GM18517 (cell line): ENCODE measurements around the gene CFAP45.

Experiments used
- ATAC-seq: cut with Tn5 transposase; IDR thresholded peaks from one replicate; pipeline ENCODE4 v1.9.1; 2021; ENCODE audit warnings: mild to moderate bottlenecking, moderate library complexity; ENCODE audit not compliant: unreplicated experiment

The CFAP45 gene

DNA sequence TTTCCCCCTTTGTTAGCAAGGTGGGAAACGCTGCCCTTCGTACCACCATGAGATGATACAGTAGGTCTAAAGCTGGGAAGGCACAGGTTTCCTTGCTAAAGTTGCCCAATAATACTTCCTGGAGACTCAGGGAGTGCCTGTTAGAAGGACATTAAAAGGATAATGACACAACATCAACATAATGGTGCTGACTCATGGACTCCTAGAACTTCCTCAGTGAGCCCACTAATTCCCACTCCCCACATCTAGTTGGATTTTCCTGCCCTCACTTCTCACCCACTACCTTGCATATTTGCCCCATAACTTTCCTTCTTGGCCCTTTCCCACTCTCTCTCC is 17.5 kb downstream of the CFAP45 start:
- no peak for ATAC-seq

DNA sequence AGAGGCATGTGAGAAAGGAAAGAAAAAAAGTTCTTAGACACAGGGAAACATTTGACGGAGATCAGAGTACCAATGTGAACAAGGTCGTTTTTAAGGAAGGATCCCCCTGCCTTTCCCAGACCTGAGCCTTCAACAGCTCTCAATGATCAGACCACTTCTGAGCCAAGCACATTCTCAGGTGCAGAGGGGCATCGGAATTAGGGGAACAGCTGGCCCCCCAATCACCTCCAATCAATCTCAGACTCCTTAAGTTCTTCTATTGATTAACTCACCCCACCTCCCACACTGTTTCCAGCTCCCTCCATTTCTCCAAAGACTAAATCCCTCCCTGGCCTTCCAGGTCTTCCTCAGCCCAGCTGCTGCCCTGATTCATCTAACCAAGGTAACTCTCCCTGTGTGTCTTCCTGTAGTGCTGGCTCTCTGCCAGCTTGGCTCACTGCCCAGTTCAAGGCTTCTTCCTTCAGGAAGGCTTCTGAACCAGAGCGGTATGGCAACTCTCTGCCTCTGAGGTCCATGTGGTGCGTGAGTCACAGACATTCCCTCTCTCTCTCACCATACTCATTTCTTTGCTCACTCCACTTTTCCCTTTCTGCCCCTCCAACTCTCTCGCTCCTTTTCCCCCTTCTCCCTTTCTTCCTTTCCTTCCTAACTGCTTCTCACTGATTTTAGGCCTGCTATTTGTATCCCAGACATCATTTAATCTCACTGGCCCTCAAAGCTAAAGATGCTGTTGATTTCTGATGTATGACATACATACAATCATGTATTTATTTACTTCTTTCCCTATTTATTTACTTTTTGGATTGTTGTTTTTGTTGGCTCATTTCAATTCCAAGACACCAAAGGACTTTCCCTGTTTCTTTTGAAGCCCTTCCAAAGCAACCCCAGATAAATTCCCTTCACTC is 18.1 kb downstream of the CFAP45 start:
- ATAC-seq = no peak

DNA sequence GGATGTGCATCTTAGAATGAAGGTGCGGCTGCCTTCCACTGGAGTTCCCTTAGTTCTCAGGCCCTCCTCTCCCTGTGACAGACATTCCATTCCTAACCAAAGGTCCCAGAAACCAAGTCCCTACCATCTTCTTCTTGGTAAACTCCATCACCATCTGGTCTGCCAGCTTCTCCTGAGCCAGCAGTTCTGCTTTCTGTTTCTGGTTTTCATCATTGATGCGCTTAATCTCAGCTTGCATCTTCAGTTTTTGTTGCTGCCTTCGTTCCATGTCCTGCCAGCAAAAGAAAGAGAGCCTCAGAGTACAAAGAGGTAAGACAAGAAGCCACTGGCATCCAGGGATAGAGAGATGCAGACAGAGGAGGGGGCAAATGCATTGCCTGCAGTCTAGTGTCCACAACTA is 19.5 kb downstream of the CFAP45 start:
- ATAC-seq = no peak

DNA sequence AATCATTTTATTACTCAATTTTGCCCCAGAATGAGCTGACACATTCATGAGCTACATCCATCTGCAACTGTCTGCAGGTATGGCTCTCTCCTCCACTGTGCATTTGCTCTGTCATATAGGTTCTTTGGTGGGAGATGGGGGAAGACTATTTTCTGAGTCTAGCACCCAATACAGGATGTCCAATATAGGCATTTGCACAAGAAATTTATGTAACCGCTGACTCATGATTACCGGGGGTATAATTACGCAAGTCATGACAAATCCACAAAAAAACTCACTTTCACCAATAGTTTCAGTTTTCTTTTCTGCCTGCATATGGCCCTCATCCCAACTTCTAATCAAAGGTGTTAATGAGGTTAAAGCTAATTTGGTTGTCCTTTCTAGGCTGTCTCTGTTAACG is 20.0 kb downstream of the CFAP45 start:
- ATAC-seq = no peak

DNA sequence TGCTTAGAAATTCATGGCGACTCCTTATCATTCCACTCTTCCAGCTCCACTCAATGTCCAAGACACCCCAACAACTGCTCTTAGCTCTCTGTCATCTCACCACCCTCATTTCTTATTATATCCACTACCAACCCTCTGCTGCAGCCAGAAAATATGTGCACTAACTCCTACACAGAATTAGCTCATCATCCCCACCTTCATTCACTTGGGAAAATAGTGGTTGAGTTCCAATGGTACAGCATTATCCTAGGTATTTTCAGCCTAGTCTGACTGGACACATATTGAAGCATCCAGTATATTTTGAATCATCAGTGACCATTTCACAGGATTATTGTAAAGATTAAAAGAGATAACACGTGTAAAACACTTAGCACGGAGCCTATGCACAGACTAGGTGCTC is 20.8 kb downstream of the CFAP45 start:
- ATAC-seq = no peak

DNA sequence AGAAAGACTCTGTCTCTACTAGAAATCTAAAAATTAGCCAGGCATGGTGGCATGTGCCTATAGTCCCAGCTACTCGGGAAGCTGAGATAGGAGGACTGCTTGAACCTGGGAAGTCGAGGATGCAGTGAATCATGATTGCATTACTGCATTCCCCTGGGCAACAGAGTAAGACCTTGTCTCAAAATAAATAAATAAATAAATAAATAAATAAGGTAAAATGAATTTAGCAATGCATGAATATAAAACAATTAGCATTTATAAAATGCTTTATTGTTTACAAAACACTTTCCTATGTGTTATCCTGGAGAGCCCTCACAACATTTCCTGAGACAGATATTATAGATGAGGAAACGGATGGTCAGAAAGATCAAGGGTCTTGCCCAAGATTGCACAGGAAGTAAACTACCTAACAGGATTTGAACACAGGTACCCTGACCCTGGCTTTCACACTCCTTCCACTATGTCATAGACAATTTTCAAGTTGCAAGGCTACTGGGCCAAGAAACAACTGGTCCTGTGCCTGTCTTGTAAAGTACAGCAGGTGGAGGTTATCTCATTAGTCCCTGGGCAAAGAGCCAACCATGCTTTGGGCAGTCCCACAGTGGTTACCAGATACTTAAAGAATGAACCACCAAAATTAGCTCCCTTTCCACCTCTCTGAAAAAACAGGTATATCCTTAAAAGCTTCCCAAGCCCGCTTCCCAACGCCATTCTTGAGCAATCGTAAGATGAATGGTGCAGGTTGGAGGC is 22.1 kb downstream of the CFAP45 start:
- no peak for ATAC-seq

DNA sequence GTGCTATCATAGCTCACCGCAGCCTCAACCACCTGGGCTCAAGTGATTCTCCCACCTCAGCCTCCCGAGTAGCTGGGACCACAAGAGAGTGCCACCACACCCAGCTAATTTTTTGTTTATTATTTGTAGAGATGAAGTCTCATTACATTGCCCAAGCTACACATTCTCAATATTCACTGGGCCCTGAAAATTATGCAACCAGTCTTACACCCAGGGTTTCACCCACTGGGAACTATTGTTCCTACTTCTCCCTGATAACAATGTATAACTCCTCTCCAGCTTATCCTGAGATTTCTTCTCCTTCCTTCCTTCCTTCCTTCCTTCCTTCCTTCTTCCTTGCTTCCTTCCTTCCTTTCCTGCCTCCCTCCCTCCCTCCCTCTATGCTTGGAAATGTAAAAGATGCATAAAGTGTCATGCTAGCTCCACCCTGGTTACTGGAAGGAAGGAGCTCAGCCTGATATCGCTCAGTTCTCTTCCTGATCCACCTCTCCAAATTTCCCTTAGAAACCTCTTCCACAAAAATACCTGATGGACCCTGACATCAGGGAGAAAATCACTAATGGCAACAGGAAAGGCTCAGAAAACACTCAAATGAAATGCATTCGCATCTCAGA is 26.3 kb downstream of the CFAP45 start:
- ATAC-seq = no peak

DNA sequence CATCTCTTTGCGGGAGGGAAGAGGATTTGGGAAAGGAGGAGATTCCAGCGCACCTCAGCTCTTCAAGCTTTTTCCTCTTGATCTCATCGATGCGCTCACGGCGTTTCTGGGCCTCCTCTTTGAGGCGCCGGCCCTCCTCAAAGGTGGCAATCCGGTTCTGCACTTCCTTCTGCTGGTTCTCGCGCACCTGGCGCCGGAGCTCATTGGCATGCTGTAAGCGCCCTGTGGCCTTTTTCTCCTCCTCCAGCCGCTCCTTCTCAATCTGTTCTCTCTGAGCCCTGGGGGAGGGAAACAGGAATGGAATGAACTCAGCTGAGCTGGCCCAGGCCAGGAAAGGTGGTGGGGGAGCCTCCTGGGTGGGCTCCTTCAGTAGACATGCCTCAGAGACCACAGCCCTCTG is 27.1 kb downstream of the CFAP45 start:
- no peak for ATAC-seq

DNA sequence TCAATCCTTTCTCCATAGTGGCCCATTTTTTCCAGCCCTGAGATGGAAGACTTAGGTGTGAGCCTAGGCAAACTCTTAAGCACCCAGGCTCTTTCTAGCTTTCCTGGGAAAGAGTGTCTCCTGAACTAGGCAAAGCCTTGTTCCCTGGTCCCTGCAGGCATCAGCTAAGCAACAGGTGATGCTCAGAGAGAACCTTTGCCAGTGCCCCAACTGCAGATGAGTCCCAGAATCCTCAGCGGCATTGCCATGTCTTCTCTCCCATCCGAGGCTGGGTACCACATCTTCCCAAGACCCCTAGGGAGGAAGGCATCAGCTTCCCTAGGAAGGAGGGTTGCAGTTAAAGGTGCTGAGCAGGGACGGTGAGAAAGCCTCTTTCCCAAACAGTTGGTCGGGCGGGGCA is 29.3 kb downstream of the CFAP45 start:
- ATAC-seq = no peak

DNA sequence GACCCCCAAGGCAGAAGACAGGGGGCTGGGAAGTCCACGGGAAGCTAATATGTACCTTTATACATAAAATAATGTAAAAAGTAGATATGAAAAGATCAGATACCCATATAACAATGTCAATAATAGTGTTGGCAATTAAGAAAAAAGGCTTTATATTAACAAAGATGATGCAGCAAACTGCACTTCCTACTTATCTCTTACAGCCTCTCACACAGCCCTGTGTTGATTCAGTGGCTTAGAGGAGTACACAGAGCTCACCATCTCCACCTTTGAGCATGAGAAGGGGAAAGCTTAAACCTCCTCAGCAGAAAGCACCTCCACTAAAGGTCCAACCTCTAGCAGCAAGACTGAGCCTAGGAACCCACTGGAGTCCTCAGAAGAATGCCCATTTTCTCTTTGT is 30.4 kb downstream of the CFAP45 start:
- no peak for ATAC-seq

DNA sequence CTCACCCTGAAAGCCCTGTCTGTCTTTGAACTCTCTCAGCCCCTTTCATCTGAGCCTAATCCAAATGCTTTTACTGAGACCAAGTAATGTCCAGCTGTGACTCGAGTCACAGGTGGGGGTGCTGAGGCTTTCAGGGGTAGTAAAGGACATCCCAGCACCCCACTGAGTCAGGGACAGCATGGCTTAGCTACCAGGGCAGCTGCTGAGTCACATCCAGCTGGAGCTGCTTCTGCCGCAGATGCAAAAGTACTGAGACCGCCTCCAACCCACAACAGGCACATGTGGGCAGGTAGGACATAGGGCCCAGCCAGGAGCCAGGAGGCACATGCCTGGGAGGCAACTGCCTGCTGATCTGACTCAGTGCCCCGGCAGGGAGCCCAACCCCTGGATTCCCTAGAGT is 30.8 kb downstream of the CFAP45 start:
- no peak for ATAC-seq

DNA sequence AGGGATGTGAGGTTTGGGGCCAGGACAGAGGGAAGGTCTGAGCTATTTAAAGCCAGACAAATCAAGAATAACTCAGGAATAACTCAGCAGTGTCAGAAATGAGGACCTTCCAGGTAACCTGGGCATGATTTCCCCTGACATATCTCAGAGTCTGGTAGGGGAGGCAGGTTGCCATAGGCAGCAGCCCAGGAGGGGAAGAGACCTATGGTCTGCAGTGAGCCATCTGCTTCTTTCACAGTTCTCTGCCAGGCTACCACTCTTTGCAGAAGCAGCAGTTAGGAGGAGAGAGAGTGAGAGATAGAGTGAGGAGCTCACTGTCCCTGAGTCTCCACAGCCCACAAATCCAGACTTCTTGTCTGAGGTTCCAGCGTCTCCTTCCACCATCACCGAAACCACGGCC is 31.2 kb downstream of the CFAP45 start:
- no peak for ATAC-seq

DNA sequence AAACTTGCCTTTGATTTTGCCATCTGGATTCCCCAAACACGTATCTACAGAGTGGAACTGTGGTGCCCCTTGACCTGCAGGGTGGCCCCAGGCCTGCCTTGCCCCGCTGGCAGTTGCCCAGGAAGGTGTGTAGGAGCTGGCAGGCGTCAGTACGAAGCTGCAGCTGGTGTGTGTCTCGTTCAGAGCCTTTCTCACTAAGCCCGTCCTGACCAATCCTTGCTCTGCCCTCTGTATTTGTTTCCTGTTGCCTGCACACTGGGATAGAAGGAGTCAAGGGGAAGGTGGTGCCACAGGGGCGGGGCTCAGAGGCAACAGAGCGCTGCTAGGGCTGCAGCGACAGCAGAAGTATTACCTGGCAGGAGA is 32.3 kb downstream of the CFAP45 start:
- ATAC-seq = no peak

DNA sequence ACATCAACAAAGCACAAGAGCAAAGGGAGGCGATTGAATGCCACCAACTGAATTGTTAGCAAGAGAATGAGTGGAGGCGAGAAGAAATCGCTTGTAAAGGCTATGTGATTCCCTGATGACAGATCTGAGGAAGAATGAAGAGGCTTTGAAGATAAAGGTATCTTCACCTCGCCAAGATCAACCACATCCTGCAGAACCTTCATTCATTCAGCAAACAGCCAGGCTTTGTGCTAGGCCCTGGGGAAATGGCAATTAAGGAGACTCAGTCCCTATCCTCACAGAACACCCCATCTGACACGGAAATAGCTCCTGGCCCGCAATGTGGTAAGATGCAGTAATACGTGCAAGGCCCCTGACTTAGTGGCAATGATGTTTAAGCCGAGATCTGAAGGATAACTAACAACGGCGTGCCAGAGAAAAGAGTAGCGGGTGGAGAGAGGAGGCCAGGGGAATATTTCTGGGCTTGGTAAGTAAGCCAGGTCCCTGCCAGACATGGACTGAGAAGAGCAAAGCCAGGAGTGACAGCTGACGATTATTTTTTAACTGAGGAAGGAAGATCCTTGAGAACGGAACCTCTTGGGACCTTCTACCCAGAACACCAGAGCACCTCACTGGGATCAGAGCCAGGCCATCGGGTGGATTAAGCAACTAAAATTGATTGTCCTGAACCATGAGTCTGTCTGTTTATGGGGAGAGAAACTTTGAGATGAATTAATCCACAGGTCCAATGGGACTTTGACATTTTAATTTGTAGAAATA is 32.9 kb downstream of the CFAP45 start:
- no peak for ATAC-seq

DNA sequence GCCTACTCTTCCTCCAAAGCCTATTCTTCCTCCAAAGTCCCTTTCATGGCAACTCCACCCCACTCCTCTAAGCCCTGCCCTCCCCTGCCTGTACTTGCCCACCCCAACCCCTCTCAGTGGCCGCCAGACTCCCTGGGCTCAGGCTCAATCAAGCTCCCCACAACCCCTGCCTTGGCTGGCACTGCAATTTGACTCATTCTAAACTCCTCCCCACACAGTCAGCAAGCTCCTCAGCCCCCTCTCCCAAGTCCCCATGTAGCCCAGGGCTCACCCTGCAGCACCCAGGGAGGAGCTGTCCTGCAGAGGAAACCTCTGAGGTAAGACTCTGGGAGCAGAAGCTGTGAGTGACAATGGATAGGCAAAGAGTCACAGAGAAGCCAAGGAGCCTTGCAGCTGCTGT is 33.9 kb downstream of the CFAP45 start:
- ATAC-seq = no peak

DNA sequence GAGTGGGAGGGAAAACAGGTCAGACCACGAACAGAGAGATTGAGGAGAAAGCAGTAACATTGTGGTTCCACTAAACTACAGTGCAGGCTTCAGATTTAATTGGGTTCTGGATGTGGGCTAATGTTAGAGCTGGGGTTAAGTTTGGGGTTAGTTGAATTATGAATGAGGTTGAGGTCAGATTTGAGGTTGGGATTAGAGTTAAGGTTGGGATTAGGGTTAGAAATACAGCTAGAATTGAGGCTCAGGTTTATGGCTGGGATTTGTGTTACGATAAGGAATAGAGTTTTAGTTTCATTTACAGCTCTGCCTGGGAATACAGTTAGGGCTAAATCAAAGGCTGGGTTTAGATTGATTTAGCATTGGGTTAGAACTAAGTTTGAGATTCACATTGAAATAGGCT is 35.7 kb downstream of the CFAP45 start:
- no peak for ATAC-seq

DNA sequence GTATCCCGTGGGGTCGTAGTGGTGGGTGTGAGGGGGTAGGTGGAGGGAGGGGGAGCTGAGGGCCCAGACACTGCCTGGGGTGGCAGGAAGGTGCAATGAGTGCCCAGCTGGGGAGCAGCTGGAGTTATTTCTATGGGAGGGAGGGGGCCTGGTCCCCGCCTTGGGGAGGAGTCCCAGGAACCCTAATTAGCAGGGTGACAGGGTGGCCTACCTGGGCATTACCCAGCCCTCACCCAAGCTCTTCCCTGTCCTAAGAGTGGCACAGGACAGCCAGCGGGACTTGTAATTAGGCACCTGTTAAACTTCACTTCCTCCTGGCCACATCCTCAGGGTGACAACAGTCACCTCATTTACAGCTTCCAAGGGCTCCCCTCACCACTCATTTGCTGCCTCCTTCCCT is 37.4 kb downstream of the CFAP45 start, which contains the start of gene VSIG8:
TSS of gene VSIG8 (minus strand) at position 101 of the 400 bp plus-strand sequence. CDS start 136 bp downstream, outside the sequence.
- no peak for ATAC-seq

DNA sequence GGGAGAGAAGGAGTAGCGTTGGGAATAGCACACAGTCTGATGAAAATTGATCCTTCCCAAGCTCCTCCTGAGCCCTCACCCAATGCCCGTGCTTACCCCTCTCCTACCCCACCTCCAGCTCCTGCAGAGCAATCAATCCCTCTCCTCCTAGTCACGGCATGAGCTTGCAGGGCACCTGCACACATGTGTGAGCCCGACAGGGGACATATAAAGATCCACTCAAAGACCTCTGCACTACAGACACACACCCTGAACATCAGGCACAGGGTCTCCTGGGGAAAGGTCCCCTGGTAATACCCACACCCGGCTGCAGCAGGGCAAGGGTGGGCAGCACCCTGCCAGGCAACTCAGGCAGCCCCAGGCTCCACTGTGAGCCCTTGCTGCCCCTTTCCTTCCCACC is 37.9 kb downstream of the CFAP45 start:
- no peak for ATAC-seq

DNA sequence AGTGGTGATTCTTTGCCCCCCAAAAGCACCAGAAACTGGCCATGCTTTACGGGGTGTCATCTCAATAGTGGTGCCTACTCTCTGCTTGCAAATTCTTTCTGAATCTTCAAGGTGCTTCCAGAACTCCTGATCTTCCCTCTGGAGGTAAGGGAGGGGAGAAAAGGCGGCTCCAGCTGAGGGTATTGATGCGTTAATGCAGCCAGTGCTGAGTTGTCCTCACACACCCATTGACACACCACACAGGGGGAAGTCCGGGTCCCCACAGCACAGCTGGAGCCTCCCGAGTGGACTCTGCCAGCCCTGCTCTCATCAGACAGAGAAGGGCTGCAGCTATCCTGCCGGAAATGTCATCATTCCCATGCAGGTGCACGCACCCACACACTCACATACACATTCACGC is 38.7 kb downstream of the CFAP45 start:
- ATAC-seq = no peak

DNA sequence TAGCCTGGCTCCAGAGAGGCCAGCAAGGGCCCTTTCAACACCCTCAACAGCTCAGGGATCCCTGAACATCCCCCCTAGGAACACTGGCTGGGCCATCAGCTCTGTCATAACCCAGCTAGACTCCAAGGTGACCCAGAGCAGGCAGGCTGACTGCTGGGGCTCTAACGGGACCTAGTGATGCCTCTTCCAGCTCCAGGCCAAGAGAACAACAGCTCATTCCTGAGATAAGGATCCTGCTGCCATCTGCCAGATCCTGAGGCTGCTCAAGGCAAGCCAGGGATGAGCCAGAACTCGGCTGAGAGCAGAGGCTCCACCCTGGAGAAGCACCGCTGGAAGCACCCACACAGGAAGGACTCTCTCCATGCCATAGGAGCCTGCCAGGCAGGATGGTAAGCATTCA is 39.5 kb downstream of the CFAP45 start:
- no peak for ATAC-seq

DNA sequence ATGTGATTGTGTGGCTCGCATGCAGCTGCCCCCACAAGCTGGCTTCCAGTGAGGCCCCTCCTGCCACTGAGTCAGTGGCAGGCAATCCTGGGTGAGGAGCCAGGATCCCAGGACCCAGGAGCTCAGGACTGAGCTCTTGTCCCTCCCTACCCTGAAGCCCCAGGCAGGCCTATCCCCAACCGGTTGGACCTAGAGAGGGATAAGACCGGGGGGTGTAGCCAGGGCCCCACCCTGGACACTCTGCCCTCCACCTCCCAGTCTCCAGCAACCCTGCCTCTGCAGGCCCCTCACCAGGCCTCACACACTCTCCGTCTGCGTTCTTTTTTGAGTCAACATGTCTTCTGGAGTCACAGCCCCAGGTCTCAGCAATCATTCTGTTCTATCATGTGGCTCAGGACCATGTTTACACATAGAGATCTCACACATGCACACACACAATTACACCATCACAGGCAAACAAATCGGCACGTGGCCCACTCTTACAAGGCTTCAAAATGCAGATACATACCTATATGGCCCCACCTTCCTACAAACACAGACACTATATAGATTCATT is 40.1 kb downstream of the CFAP45 start:
- ATAC-seq = no peak
